Measurements from ENCODE around the gene DPM2.
A peak's percentile ranks its signal among the peaks of the same experiment; 100 is the strongest.

DPM2 gene

GRCh38 chr9:127898433-127899127 is 39.1 kb downstream of the DPM2 start:
- ATAC-seq, result peak; percentile 7

GRCh38 chr9:127897193-127897692 is 40.4 kb downstream of the DPM2 start:
- peak; percentile 62 for DNase-seq
- no peak for ATAC-seq

More at GRCh38 chr9:127898433-127899127, 39.1 kb downstream of the DPM2 start:
- peak; percentile 52 for DNase-seq

- ATAC-seq (no peak), DNase-seq (no peak)
Measured at GRCh38 chr9:127896395-127897192, 41.1 kb downstream of the DPM2 start.

- no peak for ATAC-seq
- no peak for DNase-seq
Measured at GRCh38 chr9:127895811-127896210, 41.8 kb downstream of the DPM2 start.

GRCh38 chr9:127893392-127893791 is 44.3 kb downstream of the DPM2 start:
- ATAC-seq, result no peak
- DNase-seq, result no peak

GRCh38 chr9:127892831-127893230 is 44.8 kb downstream of the DPM2 start:
- no peak for DNase-seq

GRCh38 chr9:127890053-127890452 is 47.6 kb downstream of the DPM2 start:
- DNase-seq, result no peak
- no peak for ATAC-seq

More at GRCh38 chr9:127892831-127893230, 44.8 kb downstream of the DPM2 start:
- no peak for ATAC-seq

GRCh38 chr9:127887792-127888191 is 49.9 kb downstream of the DPM2 start:
- DNase-seq, result no peak
- no peak for ATAC-seq

GRCh38 chr9:127886401-127886972 is 51.2 kb downstream of the DPM2 start:
- no peak for ATAC-seq
- no peak for DNase-seq

GRCh38 chr9:127885508-127886281 is 52.0 kb downstream of the DPM2 start:
- DNase-seq (no peak), ATAC-seq (no peak)
